ENCODE results near the gene KDM3B. TPM values are rescaled to one million over a fixed set of nuclear protein-coding genes. Genes with fewer than 3 reads are reported as not detected.
A peak's percentile ranks its signal among the peaks of the same experiment; 100 is the strongest.

Gene KDM3B
- total and polyA plus RNA-seq, 12 donors: 23.2 to 68.4 (median 49.4) TPM

- no peak for TF ChIP-seq CTCF (IDR thresholded peaks at IDR 0.05)
- no peak for TF ChIP-seq POLR2A (IDR thresholded peaks at IDR 0.05)
- Histone ChIP-seq H3K9me3 (replicated peaks in 1 of 3) (no peaks in the 10 kb centered on the region), H3K4me1 (replicated peaks in 1 of 2) (peaks cover 17 to 18% of the 10 kb centered on the region in 2 donors), H3K27me3 (no peaks in the 10 kb centered on the region), H3K27ac (no peak overlapping the region), H3K4me3 (no peak overlapping the region), H3K36me3 (replicated peaks in 1 of 2) (peaks cover 0 to 38% of the 10 kb centered on the region in 2 donors)
- no peak for DNase-seq
- intact Hi-C loops (cut with DNase I): no loop called here
Measured at GRCh38 chr5:138350563-138350890, 2.0 kb upstream of the KDM3B start.

DNA sequence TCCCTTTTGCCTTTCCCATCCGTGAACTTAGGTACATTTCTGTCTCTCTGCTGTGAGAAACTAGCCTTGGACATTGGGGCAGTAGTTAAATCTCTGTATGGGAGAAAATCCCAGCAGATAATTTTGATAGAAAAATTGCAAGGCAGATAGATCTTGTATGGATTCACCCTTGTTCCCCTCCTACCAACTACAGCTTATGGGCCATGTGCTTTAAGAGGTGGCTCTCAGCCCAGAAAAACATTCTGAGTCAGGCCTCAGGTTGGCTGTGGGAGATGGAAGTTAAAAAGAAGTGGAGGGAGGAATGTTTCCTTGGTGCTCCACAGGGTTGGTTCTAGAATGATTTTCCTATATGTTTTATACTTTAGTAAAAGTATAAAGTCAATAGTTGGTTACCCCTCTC, 1.4 kb upstream of the KDM3B start:
- H3K27me3 ChIP-seq: no peaks in the 10 kb centered on the region
- TF ChIP-seq CTCF (IDR thresholded peaks at IDR 0.05): no peak
- no peak for TF ChIP-seq POLR2A (IDR thresholded peaks at IDR 0.05)
- intact Hi-C loops (cut with DNase I): no loop called here
- no peak overlapping the region for H3K4me3 ChIP-seq
- peak overlapping the region in 1 of 5 donors; percentile 6 for H3K27ac ChIP-seq
- DNase-seq: peak in 5 of 7 donors; percentile 34 to 44 (median 40)
- H3K36me3 ChIP-seq (replicated peaks in 1 of 2): peaks cover 0 to 32% of the 10 kb centered on the region in 2 donors
- no peaks in the 10 kb centered on the region for H3K9me3 ChIP-seq (replicated peaks in 1 of 3)
- peaks cover 22 to 24% of the 10 kb centered on the region in 2 donors for H3K4me1 ChIP-seq (replicated peaks in 1 of 2)
- WGBS, 4 donors: 69 to 95% (median 82%) methylated on average over 1 of the region's 1 CpG

- no peak for DNase-seq
- H3K27ac ChIP-seq: peak overlapping the region in 1 of 5 donors; percentile 6
- peaks cover 0 to 28% of the 10 kb centered on the region in 2 donors for H3K36me3 ChIP-seq (replicated peaks in 1 of 2)
- no peaks in the 10 kb centered on the region for H3K9me3 ChIP-seq (replicated peaks in 1 of 3)
- peaks cover 25 to 28% of the 10 kb centered on the region in 2 donors for H3K4me1 ChIP-seq (replicated peaks in 1 of 2)
- intact Hi-C loops (cut with DNase I): no loop called here
- no peaks in the 10 kb centered on the region for H3K27me3 ChIP-seq
- TF ChIP-seq CTCF (IDR thresholded peaks at IDR 0.05): no peak
- no peak for TF ChIP-seq POLR2A (IDR thresholded peaks at IDR 0.05)
- H3K4me3 ChIP-seq: no peak overlapping the region
Measured at GRCh38 chr5:138351517-138351916, 968 bp upstream of the KDM3B start.

- 0 to 1% (median 0%) methylated on average over 9 to 88 of the region's 88 CpGs for WGBS, 4 donors
- H3K9me3 ChIP-seq (replicated peaks in 1 of 3): no peaks in the 10 kb centered on the region
- H3K4me1 ChIP-seq (replicated peaks in 1 of 2): peaks cover 25 to 34% of the 10 kb centered on the region in 2 donors
- peaks cover 0 to 14% of the 10 kb centered on the region in 2 donors for H3K36me3 ChIP-seq (replicated peaks in 1 of 2)
- TF ChIP-seq POLR2A (IDR thresholded peaks at IDR 0.05): peak in 1 of 2 donors; percentile 54
- peak in 4 of 6 experiments; percentile 14 to 45 (median 26) for TF ChIP-seq CTCF (IDR thresholded peaks at IDR 0.05)
- peak overlapping the region; percentile 86 to 100 (median 92) for H3K27ac ChIP-seq
- intact Hi-C loops (cut with DNase I): no loop called here
- no peaks in the 10 kb centered on the region for H3K27me3 ChIP-seq
- peak overlapping the region; percentile 56 to 87 (median 74) for H3K4me3 ChIP-seq
- peak; percentile 57 to 74 (median 66) for DNase-seq
Measured at GRCh38 chr5:138352722-138353559, 456 bp downstream of the KDM3B start.

All from adrenal gland (tissue), 12 donors.